Stimulated activated CD4-positive, alpha-beta T cell treated with anti-CD3 and anti-CD28 coated beads, TNF-alpha, amount 100 ng/mL, for 4 hours (primary cell): ENCODE data around the gene KLHL17.

Experiments used
- DNase-seq, 3 experiments: peaks; one replicate each; pipeline ENCODE4 v3.0.0-alpha.2; 2020; ENCODE audit warnings: low read depth in 3 of 3

Gene KLHL17

DNA sequence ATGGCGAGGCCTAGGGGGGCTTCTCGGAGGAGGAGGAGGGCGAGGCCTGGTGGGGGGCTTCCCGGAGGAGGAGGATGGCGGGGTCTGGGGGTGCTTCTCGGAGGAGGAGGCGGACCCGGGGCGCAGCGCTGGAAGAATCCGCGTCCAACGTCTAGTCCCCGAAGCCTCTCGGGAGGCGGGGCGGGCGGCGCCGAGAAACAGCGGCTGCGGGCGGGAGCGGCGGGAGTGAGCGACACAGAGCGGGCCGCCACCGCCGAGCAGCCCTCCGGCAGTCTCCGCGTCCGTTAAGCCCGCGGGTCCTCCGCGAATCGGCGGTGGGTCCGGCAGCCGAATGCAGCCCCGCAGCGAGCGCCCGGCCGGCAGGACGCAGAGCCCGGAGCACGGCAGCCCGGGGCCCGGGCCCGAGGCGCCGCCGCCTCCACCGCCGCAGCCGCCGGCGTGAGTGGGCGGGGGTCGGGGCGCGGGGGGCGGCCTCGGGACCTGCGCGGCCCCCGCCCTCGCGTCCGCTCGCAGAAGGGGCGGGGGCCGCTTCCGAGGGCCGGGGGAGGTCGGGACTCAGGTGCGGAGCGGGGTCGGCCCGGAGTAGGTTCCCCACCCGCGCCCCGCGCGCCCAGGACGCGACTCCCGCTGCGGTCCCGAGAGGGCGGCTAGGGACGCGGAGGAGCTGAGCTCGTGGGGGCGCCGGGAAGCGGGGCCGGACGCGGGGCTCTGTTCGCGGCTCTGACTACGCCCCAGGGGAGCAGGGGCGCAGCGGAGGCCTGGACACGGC lies at the start of gene KLHL17:
TSS of gene KLHL17 (plus strand) at position 222 of the 769 bp plus-strand sequence. CDS start at position 332, 110 bp downstream.
- peak; percentile 67 to 71 (median 68) for DNase-seq

DNA sequence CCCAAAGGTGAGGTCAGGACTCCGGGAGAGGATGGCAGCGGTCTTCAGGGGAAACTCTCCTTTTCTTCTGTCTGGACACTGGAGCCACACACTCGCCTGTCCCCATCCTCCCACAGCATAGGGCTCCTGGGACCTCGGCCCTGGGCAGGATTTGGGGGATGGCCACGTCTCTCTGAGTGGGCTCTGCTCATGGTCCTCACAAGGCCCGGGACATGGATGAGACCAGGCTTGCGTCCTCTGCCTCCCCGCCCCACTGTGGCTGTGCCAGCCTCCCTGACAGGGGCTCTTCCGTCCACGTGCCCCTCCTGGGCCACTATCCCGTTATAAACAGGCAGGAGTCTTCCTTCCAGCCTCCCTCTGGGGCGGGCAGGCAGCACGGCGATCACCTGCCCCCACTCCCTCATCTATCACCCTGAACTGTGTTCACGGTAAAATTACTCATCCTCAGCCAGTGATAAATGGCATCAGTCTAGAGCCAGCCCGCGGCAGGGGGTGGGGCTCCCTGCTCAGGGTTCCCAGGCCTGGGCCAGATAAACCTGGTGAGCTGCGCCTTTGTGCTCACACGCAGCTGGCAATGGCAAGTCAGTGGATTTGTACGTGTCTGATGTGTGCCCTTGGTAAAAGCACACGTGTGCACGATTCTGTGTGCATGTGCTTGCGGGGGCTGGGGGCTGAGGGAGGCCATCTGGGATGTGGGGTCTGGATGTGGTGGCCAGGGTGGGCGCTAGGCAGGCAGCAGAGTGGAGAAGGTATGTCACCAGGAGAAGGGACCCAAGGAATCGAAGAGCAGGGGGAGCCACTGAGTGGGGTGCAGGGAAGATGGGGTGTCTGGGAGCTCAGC lies 49.3 kb upstream of the KLHL17 start:
- DNase-seq = no peak

DNA sequence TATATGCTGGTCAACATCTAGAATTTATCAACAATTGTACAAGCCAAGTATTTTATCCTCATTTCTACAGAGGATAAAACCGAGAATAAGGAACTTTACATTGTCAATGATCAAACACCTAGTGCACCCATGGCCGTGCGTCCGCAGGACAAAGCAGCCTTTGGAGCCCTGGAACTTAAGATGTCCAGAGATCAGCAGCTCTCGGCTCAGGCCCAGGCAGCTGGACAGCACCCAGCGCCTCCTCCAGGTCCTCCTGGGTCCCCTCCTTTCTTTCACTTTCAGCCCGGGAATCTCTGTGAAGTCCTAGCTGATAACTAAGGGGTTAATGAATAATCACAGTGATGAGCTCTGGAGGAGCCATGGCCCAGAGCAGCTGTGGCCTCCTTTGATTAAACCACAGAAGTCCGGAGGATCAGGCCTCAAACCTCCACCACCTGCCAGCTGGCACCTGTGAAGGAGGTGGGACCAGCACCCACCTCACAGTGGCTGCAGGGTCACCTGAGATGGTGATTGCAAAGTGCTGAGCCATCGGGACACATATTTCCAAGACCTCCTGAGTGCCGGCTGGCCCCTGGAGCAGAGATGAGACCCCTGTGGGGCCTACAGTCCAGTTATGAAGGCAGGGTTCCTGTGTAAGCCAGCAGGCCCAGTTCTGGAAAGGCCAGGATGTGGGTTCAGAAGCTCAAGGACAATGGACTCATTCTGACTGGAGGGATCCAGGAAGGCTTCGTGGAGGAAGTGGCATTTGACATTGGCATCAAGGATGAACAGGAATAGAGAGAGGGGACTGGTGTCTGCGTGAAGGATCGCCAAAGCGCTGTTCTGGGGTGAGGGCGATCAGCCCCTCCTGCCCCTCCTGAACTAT lies 48.3 kb upstream of the KLHL17 start:
- no peak for DNase-seq

DNA sequence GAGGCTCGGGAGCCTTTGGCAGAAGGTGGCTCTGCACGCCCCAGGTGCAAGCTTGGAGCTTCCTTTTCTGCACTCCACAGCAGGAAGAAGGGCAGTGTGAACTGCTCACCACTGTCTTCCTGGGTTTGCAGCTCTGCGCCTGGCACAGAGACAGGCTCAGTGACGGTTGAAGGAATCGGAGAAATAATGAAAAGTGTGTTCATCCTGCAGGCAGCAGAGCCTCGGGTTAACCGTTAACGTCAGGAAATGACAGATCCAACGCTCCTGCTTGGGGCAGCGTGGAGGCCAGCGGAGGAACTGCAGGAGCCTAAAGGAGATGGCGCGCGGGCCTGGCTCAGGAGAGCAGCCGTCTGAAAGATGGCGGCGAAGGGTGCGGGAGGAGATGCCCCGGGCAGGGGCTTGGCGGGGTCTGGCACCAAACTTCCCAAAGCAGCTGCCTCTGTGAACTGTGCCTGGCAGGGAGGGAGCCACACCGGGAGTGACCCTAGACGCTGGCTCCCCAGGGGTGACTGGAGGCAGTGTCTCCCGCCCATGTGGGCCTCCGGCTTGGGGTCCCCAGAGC lies 47.6 kb upstream of the KLHL17 start:
- DNase-seq = no peak

GRCh38 chr1:913491-914130 lies 46.8 kb upstream of the KLHL17 start:
- no peak for DNase-seq

DNA sequence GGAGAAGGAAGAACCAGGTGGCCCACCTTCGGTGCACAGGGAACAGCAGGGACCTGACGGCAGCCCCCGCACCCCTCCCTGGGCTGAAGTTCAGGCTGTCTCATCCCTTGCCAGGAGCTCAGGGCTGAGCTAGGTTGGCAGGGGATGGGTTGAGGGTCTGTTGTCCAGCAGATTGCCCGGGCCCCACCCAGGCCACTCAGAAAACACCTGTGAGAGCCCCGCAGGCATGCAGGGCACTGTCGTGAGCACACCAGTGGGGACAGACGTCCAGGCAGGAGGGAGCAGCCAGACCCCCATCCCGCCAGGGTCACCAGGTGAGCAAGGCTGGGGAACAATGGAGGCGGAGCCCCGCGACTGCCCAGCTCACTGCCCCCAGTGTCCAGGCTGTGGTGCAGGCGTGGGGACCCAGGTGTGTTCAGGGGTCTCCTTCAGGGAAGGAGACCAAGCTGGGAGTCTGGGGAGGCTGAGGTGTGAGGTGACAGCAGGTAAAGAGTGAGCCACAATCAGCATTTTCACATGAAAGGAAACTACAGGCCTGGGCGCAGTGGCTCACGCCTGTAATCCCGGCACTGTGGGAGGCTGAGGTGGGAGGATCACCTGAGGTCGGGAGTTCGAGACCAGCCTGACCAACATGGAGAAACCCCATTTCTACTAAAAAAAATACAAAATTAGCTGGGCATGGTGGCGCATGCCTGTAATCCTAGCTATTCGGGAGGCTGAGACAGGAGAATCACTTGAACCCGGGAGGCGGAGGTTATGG lies 46.1 kb upstream of the KLHL17 start:
- DNase-seq = no peak

DNA sequence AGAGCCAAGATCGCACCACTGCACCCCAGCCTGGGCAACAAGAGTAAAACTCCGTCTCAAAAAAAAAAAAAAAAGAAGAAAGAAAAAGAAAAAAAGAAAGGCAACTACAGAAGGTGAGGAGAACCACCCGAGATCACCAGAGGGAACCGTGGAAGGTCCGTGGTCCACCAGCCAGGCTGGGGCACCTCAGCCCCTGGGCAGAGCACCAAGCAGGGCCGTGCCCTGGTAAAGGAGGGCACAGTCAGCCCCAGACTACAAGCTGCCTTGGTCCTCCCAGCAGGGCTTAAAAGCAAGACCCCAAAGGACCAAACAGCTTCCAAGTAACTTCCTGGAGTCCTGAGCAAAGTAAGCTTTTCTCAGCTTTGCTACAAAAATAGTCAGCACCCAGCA lies 45.5 kb upstream of the KLHL17 start:
- DNase-seq = no peak

DNA sequence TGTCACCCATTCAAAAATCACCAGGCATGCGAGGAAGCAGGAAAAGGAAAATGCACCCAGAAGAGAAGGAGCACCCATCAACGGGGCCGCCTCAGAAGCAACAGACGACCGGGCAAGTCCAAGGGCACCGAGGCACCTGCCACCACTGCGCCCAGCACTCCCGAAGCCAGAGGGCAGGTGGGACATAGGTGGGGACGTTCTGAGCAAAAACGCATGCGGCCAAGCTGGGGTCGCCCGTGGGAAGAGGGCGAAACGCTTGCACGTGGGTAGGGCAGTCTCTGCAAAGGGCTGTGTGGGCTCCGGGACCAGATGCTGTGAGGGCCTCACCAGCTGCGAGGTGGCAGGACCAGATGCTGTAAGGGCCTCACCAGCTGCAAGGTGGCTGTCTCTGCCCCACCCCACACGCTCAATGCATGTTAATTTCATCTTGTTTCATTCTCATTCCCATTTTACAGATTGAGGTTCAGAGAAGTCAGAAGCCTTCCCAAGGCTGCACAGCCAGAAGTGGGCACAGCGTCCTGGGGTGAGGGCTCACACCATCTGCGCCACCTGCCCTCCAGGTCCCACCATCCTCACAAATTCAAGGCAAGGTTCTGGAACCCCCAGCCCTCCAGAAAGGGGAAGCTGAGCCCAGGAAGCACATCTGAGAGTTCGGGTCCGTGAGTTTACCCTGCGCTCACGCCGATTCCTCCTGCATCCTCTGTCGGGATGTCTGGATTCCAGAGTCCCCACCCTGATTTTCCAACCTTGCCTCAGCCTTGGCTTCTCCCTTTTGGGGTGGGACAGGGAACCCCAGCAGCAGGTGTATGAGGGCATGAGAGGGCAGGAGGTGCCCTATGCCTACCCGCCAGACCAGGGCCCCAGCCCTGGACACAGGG lies 44.9 kb upstream of the KLHL17 start:
- no peak for DNase-seq

GRCh38 chr1:916173-917075 lies 44.0 kb upstream of the KLHL17 start:
- DNase-seq = no peak

- no peak for DNase-seq
Observed at GRCh38 chr1:917076-917459, 43.3 kb upstream of the KLHL17 start.

- no peak for DNase-seq
Observed at GRCh38 chr1:917466-918091, 42.8 kb upstream of the KLHL17 start.

DNA sequence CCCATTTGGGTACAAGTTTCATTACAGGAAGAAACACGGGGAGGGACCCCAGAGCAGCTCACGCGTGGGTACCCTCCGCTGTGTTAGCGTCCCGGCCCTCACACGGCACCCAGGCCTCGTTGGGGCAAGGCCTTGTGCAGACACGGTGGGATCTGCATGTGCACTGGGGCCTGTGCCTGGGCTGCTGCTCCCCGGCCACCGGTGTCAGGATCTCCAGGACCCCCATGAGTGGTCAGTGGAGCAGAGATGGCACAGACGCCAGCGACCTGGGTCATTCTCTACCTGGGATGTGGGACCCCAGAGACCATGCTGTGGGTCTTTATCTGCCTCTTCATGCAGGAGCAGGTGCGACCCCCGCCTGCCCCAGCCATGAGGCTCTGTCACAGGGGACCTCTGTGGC lies 42.0 kb upstream of the KLHL17 start:
- no peak for DNase-seq

- DNase-seq = no peak
Observed at GRCh38 chr1:918843-919242, 41.5 kb upstream of the KLHL17 start.

- no peak for DNase-seq
Observed at GRCh38 chr1:919271-919872, 41.0 kb upstream of the KLHL17 start.

GRCh38 chr1:920010-920409 lies 40.4 kb upstream of the KLHL17 start:
- DNase-seq = no peak

GRCh38 chr1:920521-920920 lies 39.9 kb upstream of the KLHL17 start:
- DNase-seq = no peak

- no peak for DNase-seq
Observed at GRCh38 chr1:921011-921837, 39.2 kb upstream of the KLHL17 start.
